IMR-90 (cell line): ENCODE measurements around the gene TUBB6. TPM values are rescaled to one million over a fixed set of nuclear protein-coding genes. Genes with fewer than 3 reads are reported as not detected.

Experiments
- ATAC-seq: fragments of 200-7000 bp; cut with Tn5 transposase; 2 replicates; pipeline ENCODE4 v1.9.1; 2020; ENCODE audit warnings: low read depth, mild to moderate bottlenecking, moderate library complexity
- BruUV-seq: library from RNA; stranded (reverse); fragments of 400-500 nt; replicated peaks from 2 replicates; lab custom pipeline; 2021; lab: Mats Ljungman, UMichigan
- CTCF ChIA-PET: fragments of 300-600 bp; formaldehyde crosslinking; extraction: SDS; loops from one replicate; lab custom pipeline; 2021; ENCODE audit warnings: antibody characterized with exemption; lab: Yijun Ruan, JAX
- POLR2A ChIA-PET: fragments of 300-600 bp; sonication (Branson Sonifier 250); formaldehyde crosslinking; loops from one replicate; lab custom pipeline; 2022; ENCODE audit warnings: antibody characterized with exemption; ENCODE audit not compliant: unreplicated experiment; lab: Charles Lee
- DNase-seq: peaks from one replicate; pipeline ENCODE4 v3.0.0; 2013
- H2AFZ ChIP-seq: replicated peaks from 2 replicates; pipeline ENCODE3; 2013; ENCODE audit warnings: low read length, mild to moderate bottlenecking; ENCODE audit not compliant: poor library complexity
- H2AK5ac ChIP-seq: 2 replicates; pipeline ENCODE4 v1.6.1; 2013; ENCODE audit warnings: low read depth, low read length, inconsistent platforms
- H2AK9ac ChIP-seq: replicated peaks from 2 replicates; pipeline ENCODE3; 2013; ENCODE audit warnings: mild to moderate bottlenecking, low read depth, low read length, moderate library complexity; ENCODE audit not compliant: poor library complexity
- H2BK120ac ChIP-seq: 2 replicates; pipeline ENCODE4 v1.6.1; 2013; ENCODE audit warnings: low read depth, low read length, inconsistent platforms
- H2BK15ac ChIP-seq: 3 replicates; pipeline ENCODE4 v1.6.1; 2013; ENCODE audit warnings: low read depth, low read length, inconsistent platforms
- H2BK20ac ChIP-seq: 2 replicates; pipeline ENCODE4 v1.6.1; 2013; ENCODE audit warnings: low read depth, mild to moderate bottlenecking, inconsistent platforms, low read length, moderate library complexity
- H2BK5ac ChIP-seq: 2 replicates; pipeline ENCODE4 v1.6.1; 2013; ENCODE audit warnings: mild to moderate bottlenecking, low read depth, low read length, inconsistent platforms; ENCODE audit not compliant: poor library complexity, severe bottlenecking
- H3K14ac ChIP-seq: replicated peaks from 2 replicates; pipeline ENCODE4 v1.6.1; 2013; ENCODE audit warnings: low read depth, low read length, inconsistent platforms
- H3K18ac ChIP-seq: 2 replicates; pipeline ENCODE4 v1.6.1; 2013; ENCODE audit warnings: low read depth, low read length, control low read depth
- H3K23ac ChIP-seq: 2 replicates; pipeline ENCODE4 v1.6.1; 2013; ENCODE audit warnings: low read depth, low read length, inconsistent platforms
- H3K27ac ChIP-seq: 2 replicates; pipeline ENCODE4 v1.5.1; 2013; ENCODE audit warnings: mild to moderate bottlenecking, control low read depth, low read length; ENCODE audit not compliant: insufficient read depth
- H3K27me3 ChIP-seq: 2 replicates; pipeline ENCODE4 v1.6.1; 2013; ENCODE audit warnings: low read length; ENCODE audit not compliant: control insufficient read depth, insufficient read depth
- H3K36me3 ChIP-seq: 2 replicates; pipeline ENCODE4 v1.6.1; 2013; ENCODE audit warnings: low read length, mixed read lengths; ENCODE audit not compliant: control insufficient read depth, insufficient read depth
- H3K4ac ChIP-seq: 2 replicates; pipeline ENCODE4 v1.6.1; 2013; ENCODE audit warnings: low read depth, low read length, inconsistent platforms
- H3K4me1 ChIP-seq: 2 replicates; pipeline ENCODE4 v1.6.1; 2013; ENCODE audit warnings: low read length, mixed read lengths; ENCODE audit not compliant: control insufficient read depth, insufficient read depth
- H3K4me2 ChIP-seq: 2 replicates; pipeline ENCODE4 v1.6.1; 2013; ENCODE audit warnings: low read depth, mild to moderate bottlenecking, control low read depth, low read length, moderate library complexity
- H3K4me3 ChIP-seq: 2 replicates; pipeline ENCODE4 v1.5.1; 2013; ENCODE audit warnings: low read depth, mild to moderate bottlenecking, control low read depth, low read length, moderate library complexity; ENCODE audit not compliant: insufficient read depth
- H3K56ac ChIP-seq: 2 replicates; pipeline ENCODE4 v1.6.1; 2013; ENCODE audit warnings: low read length, inconsistent platforms; ENCODE audit not compliant: insufficient read depth; ENCODE audit errors: extremely low read depth
- H3K79me1 ChIP-seq, 2 experiments: 2 replicates each; pipeline ENCODE4 v1.6.1; 2013; ENCODE audit warnings: low read length in 2 of 2, inconsistent platforms in 1 of 2, low read depth in 1 of 2
- H3K9ac ChIP-seq: 2 replicates; pipeline ENCODE4 v1.6.1; 2013; ENCODE audit warnings: low read depth, low read length, control low read depth
- H3K9me1 ChIP-seq: 2 replicates; pipeline ENCODE4 v1.6.1; 2013; ENCODE audit warnings: low read length, inconsistent platforms; ENCODE audit not compliant: insufficient read depth
- H3K9me3 ChIP-seq: 2 replicates; pipeline ENCODE4 v1.6.1; 2013; ENCODE audit warnings: low read length; ENCODE audit not compliant: control insufficient read depth, insufficient read depth
- H4K20me1 ChIP-seq: 2 replicates; pipeline ENCODE4 v1.6.1; 2013; ENCODE audit warnings: low read length, inconsistent platforms; ENCODE audit not compliant: insufficient read depth
- H4K5ac ChIP-seq: 2 replicates; pipeline ENCODE4 v1.6.1; 2013; ENCODE audit warnings: mild to moderate bottlenecking, low read depth, low read length, control low read depth
- H4K8ac ChIP-seq, 2 experiments: 2 replicates each; pipeline ENCODE4 v1.6.1; 2013; ENCODE audit warnings: low read depth in 2 of 2, low read length in 2 of 2, control low read depth in 1 of 2, inconsistent platforms in 1 of 2
- H4K91ac ChIP-seq: 2 replicates; pipeline ENCODE4 v1.6.1; 2013; ENCODE audit warnings: low read depth, low read length, inconsistent platforms; ENCODE audit not compliant: insufficient read depth
- WGBS, 2 experiments: methylation state at CpG; one replicate each; pipeline versions ENCODE4 v1.1.5 to v1.1.7; 2013; ENCODE audit warnings: missing lambda C conversion rate in 2 of 2; ENCODE audit not compliant: insufficient read length in 1 of 2; ENCODE audit errors: extremely low coverage in 2 of 2; 5-methylcytosine and 5-hydroxymethylcytosine counted together
- dilution Hi-C: fragments of 300-500 bp; cut with HindIII; formaldehyde crosslinking; loops from one replicate; pipeline ENCODE4 v1.14.3; 2018; ENCODE audit warnings: low sequenced_read_pairs; ENCODE audit not compliant: unreplicated experiment
- in situ Hi-C: fragments of 300-500 bp; cut with MboI; formaldehyde crosslinking; loops from 3 replicates; pipeline ENCODE4 v1.14.3; 2019; ENCODE audit warnings: low sequenced_read_pairs, inconsistent platforms, mixed read lengths
- intact Hi-C: fragments of 100-400 bp; cut with micrococcal nuclease; formaldehyde crosslinking; loops from 2 replicates; pipeline ENCODE4 v1.10.0; 2022
- polyA plus RNA-seq, 3 experiments: library from polyadenylated mRNA; depleted of rRNA; stranded (reverse); fragments of >200 nt; gene quantifications; 2 replicates each; pipeline ENCODE4 v1.2.3, GENCODE V29; 2012; ENCODE audit warnings: low replicate concordance in 1 of 3
- total RNA-seq: library from RNA; depleted of rRNA; stranded (reverse); fragments of >200 nt; gene quantifications from 2 replicates; pipeline ENCODE4 v1.2.3, GENCODE V29; 2012
- TF ChIP-seq, protein P1 (sequence below): fragments of 150-350 bp; IDR thresholded peaks from 2 replicates; pipeline ENCODE4 v1.6.1; 2017; ENCODE audit warnings: mild to moderate bottlenecking, antibody characterized with exemption, low read length, low read depth
- TF ChIP-seq, protein P2 (sequence below): conservative IDR thresholded peaks from 2 replicates; pipeline ENCODE4 v1.5.1; 2012; ENCODE audit warnings: mild to moderate bottlenecking, low read depth, low read length, improper control_type of control experiment

The TUBB6 gene
- total and polyA plus RNA-seq, 2 of the 4 experiments (the other 2 are of a cell fraction), result 927 to 1,040 TPM

DNA sequence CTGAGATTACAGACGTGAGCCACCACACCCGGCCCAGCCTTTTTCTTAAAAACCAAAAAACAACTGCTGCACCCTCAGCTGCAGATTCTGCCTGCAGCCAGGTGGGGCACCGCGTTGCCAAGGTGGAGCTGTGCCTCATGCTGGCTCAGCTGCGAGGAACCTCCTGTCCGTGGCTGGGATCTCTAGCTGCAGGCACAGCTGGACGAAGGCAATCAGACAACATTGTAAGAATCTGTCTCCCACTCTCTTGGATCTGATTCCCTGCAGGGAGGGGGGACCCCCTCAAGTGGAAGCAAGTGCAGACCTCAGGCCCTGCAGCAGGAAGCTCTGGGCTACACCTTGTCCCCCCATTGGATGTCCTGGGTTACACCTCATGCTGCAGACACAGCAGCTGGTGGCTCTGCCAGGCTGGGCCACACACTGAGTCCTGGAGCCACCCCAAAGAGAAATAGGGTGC lies 29.8 kb upstream of the TUBB6 start:
- Histone ChIP-seq H3K14ac (peak overlapping the region; percentile 100), H4K91ac (peak overlapping the region; percentile 100), H3K79me1 (peaks cover 14 to 47% of the 10 kb centered on the region in 2 experiments), H3K18ac (peak overlapping the region; percentile 97), H3K9me1 (peaks cover 24% of the 10 kb centered on the region; the same call in 1 of the 2 replicates), H3K9ac (peak overlapping the region; percentile 97), H2AK5ac (peak overlapping the region; percentile 98), H3K4me1 (peaks cover 34% of the 10 kb centered on the region), H2BK15ac (peak overlapping the region; percentile 86; the same call in 2 of the 3 replicates), H2AK9ac (peak overlapping the region; percentile 98), H3K4me2 (peak overlapping the region; percentile 86), H3K27ac (peak overlapping the region; percentile 97), H3K9me3 (no peaks in the 10 kb centered on the region), H3K23ac (peak overlapping the region; percentile 99), H2BK5ac (peak overlapping the region; percentile 95), H4K8ac (peak overlapping the region; percentile 99), H2AFZ (peak overlapping the region; percentile 89), H3K56ac (peak overlapping the region; percentile 100), H4K20me1 (no peaks in the 10 kb centered on the region; the same call in 1 of the 2 replicates), H3K36me3 (no peaks in the 10 kb centered on the region), H2BK120ac (peak overlapping the region; percentile 98), H3K27me3 (no peaks in the 10 kb centered on the region), H4K5ac (peak overlapping the region; percentile 98), H2BK20ac (peak overlapping the region; percentile 91), H3K4ac (peak overlapping the region; percentile 99), H3K4me3 (peak overlapping the region; percentile 45)
- POLR2A ChIA-PET, result interaction anchor here (0.8 to 2.8 kb wide), 4 partner anchors 10 to 99 kb away, joined by 3 to 19 read pairs (median 6); partner anchors contain the start of genes AFG3L2 and TUBB6
- WGBS, 2 experiments, result 100% methylated on average over 2 of the region's 7 CpGs; no CpG with 5 or more reads in 1 of the 2 experiments
- in situ Hi-C loops (no loop called here), intact Hi-C loops (loop anchor here (10.0 kb wide), 1 partner anchor 333 kb away; no protein-coding TSS in a partner anchor), dilution Hi-C loops (no loop called here)
- CTCF ChIA-PET, result interaction anchor here (0.8 kb wide), 1 partner anchor 10 kb away, joined by 5 read pairs; no protein-coding TSS in a partner anchor
- ATAC-seq (peak; percentile 2), DNase-seq (peak; percentile 13)
- TF ChIP-seq, protein P1, sequence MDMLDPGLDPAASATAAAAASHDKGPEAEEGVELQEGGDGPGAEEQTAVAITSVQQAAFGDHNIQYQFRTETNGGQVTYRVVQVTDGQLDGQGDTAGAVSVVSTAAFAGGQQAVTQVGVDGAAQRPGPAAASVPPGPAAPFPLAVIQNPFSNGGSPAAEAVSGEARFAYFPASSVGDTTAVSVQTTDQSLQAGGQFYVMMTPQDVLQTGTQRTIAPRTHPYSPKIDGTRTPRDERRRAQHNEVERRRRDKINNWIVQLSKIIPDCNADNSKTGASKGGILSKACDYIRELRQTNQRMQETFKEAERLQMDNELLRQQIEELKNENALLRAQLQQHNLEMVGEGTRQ, result no peak
- TF ChIP-seq, protein P2, sequence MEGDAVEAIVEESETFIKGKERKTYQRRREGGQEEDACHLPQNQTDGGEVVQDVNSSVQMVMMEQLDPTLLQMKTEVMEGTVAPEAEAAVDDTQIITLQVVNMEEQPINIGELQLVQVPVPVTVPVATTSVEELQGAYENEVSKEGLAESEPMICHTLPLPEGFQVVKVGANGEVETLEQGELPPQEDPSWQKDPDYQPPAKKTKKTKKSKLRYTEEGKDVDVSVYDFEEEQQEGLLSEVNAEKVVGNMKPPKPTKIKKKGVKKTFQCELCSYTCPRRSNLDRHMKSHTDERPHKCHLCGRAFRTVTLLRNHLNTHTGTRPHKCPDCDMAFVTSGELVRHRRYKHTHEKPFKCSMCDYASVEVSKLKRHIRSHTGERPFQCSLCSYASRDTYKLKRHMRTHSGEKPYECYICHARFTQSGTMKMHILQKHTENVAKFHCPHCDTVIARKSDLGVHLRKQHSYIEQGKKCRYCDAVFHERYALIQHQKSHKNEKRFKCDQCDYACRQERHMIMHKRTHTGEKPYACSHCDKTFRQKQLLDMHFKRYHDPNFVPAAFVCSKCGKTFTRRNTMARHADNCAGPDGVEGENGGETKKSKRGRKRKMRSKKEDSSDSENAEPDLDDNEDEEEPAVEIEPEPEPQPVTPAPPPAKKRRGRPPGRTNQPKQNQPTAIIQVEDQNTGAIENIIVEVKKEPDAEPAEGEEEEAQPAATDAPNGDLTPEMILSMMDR, result 0 out of 2 replicates have a peak, but pooled peaks have one; percentile 10
- BruUV-seq, result no TSS peak
